Adipocyte (in vitro differentiated cells): ENCODE results near the gene DLG1.
A peak's percentile ranks its signal among the peaks of the same experiment; 100 is the strongest.

Source experiments
- DNase-seq: peaks from one replicate; pipeline ENCODE4 v3.0.0-alpha.2; 2015; ENCODE audit warnings: low read depth
- H3K27me3 ChIP-seq: replicated peaks from 2 replicates; pipeline ENCODE4 v1.7.0; 2013; ENCODE audit warnings: mild to moderate bottlenecking, low read length, moderate library complexity; ENCODE audit not compliant: control insufficient read depth, insufficient read depth
- H3K36me3 ChIP-seq: 2 replicates; pipeline ENCODE4 v1.7.0; 2013; ENCODE audit warnings: low read length, mild to moderate bottlenecking, moderate library complexity; ENCODE audit not compliant: control insufficient read depth, insufficient read depth, severe bottlenecking
- H3K4me1 ChIP-seq: 2 replicates; pipeline ENCODE4 v1.7.0; 2013; ENCODE audit warnings: mild to moderate bottlenecking, low read length, moderate library complexity; ENCODE audit not compliant: control insufficient read depth, insufficient read depth
- H3K4me3 ChIP-seq: 2 replicates; pipeline ENCODE4 v1.7.0; 2013; ENCODE audit warnings: mild to moderate bottlenecking, low read length, moderate library complexity
- H3K9ac ChIP-seq: 2 replicates; pipeline ENCODE4 v1.7.0; 2013; ENCODE audit warnings: mild to moderate bottlenecking, low read length, moderate library complexity
- H3K9me3 ChIP-seq: 2 replicates; pipeline ENCODE4 v1.7.0; 2013; ENCODE audit warnings: mild to moderate bottlenecking, low read length, moderate library complexity; ENCODE audit not compliant: control insufficient read depth

DLG1 gene

DNA sequence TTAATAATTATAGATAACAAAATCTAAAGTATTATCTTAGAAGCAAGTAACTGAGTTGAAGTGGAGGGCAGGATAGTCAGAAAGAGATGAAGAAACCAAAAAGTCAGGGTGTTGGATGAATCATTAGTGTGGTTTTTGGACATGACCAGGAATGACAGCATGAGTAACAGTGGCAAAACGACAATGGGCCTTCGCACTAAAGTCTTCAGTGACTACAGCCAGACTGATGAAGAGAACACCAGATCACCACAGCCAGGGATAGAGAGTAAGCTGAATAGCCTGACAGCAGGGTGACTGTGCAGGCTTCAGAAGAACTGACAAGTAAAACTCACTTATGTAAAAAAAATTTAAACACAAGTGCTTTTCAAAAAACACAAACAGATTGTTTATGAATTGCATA lies 172.8 kb downstream of the DLG1 start:
- no peak overlapping the region for H3K4me3 ChIP-seq
- no peaks in the 10 kb centered on the region for H3K27me3 ChIP-seq
- H3K9ac ChIP-seq: no peak overlapping the region
- H3K36me3 ChIP-seq: peaks cover 35% of the 10 kb centered on the region
- peaks cover 10% of the 10 kb centered on the region for H3K4me1 ChIP-seq
- DNase-seq: peak; percentile 19
- H3K9me3 ChIP-seq: no peaks in the 10 kb centered on the region

DNA sequence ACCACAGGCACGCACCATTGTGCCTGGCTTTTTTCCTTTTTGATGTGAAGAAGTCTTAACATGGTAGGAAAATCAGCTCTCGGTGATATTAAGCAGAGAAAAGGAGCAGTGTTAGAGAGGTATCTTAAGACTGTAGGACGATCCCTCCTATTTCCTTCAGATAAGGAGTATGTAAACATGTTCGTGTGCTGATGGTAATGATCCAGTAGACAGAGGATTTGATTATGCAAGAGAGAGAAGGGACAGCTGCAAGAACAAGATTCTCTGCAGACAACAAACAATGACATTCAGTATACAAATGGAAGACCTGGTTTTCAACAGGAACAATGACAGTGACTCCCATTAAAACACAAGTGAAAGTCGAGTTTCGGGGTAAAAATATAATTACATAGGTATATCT lies 173.7 kb downstream of the DLG1 start:
- no peak overlapping the region for H3K4me3 ChIP-seq
- peaks cover 25% of the 10 kb centered on the region for H3K36me3 ChIP-seq
- no peak for DNase-seq
- no peak overlapping the region for H3K9ac ChIP-seq
- peaks cover 10% of the 10 kb centered on the region for H3K4me1 ChIP-seq
- no peaks in the 10 kb centered on the region for H3K9me3 ChIP-seq
- H3K27me3 ChIP-seq: no peaks in the 10 kb centered on the region

DNA sequence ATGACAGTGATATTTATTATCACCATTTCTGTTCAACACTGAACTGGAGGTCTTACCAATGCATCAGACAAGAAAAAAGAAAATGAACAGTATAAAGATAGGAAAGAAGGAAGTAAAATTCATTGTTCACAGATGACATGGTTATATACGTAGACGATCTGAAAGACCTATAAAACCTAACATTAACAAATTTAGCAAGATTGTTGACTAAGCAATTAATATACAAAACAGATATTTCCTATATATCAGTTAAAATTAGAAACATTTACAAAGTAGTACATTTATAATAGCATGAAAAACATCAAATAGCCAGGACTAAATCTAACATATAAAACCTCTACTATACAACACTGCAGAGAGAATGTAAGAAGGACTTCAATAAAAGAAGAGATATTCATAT lies 176.0 kb downstream of the DLG1 start:
- Histone ChIP-seq H3K36me3 (peaks cover 21% of the 10 kb centered on the region), H3K9ac (no peak overlapping the region), H3K9me3 (no peaks in the 10 kb centered on the region), H3K4me3 (no peak overlapping the region), H3K4me1 (peaks cover 10% of the 10 kb centered on the region), H3K27me3 (no peaks in the 10 kb centered on the region)
- DNase-seq: no peak

DNA sequence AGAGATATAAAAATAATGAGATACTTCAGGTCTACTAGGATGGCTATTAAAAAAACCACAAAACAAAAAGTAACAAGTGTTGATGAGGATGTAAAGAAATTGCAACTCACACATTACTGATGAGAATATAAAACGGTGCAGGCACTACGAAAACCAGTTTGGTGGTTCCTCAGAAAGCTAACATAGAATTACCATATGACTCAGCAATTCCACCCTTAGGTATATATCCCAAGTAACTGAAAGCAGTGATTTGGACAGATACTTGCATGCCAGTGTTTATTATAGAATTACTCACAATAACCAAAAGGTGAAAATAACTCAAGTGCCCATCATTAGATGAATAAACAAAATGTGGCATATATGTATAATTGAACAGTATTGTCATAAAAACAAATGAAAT lies 181.3 kb downstream of the DLG1 start:
- Histone ChIP-seq H3K4me3 (no peak overlapping the region), H3K27me3 (no peaks in the 10 kb centered on the region), H3K9me3 (no peaks in the 10 kb centered on the region), H3K36me3 (peaks cover 25% of the 10 kb centered on the region), H3K9ac (no peak overlapping the region), H3K4me1 (no peaks in the 10 kb centered on the region)
- no peak for DNase-seq

DNA sequence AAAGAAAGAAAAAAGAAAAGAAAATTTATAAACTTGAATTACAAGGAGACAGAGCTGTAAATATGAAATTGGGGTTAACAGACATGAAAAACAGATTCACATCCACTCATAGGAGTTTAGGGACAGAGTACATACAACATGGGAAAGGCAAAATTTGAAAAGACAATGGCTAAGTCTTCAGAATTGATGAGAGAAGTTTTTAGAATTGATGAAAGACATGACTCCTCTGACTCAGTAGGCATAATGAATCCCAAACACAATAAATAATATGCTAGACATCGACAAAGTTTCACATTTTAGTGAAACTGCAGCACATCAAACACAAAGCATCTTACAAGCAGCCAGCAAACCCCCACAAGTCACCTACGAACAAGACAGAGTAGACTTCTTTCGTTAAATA lies 184.4 kb downstream of the DLG1 start:
- peaks cover 45% of the 10 kb centered on the region for H3K36me3 ChIP-seq

DNA sequence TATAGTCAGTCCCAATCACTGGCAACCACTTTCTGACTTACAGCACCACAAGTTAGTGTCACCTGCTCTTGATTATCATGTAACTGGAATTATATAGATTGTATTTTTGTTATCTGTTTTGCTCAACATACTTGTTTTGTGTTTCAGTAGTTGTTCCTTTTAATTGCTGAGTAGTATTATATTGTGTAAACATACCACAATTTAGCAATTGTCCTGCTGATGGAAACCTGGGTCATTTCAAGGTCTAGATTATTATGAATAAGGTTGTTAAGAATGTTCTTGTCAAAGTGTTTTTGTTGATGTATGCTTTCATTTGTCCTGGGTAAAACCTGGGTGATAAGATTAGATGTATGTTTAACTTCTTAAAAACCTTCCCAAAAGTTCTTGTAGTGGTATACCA lies 186.7 kb downstream of the DLG1 start:
- no peak for DNase-seq
- no peaks in the 10 kb centered on the region for H3K4me1 ChIP-seq
- peaks cover 50% of the 10 kb centered on the region for H3K36me3 ChIP-seq
- H3K9ac ChIP-seq: no peak overlapping the region
- no peaks in the 10 kb centered on the region for H3K9me3 ChIP-seq
- H3K27me3 ChIP-seq: no peaks in the 10 kb centered on the region
- H3K4me3 ChIP-seq: no peak overlapping the region

More for the DNA sequence above, 184.4 kb downstream of the DLG1 start:
- Histone ChIP-seq H3K4me3 (no peak overlapping the region), H3K27me3 (no peaks in the 10 kb centered on the region), H3K4me1 (no peaks in the 10 kb centered on the region), H3K9me3 (no peaks in the 10 kb centered on the region), H3K9ac (no peak overlapping the region)
- no peak for DNase-seq

DNA sequence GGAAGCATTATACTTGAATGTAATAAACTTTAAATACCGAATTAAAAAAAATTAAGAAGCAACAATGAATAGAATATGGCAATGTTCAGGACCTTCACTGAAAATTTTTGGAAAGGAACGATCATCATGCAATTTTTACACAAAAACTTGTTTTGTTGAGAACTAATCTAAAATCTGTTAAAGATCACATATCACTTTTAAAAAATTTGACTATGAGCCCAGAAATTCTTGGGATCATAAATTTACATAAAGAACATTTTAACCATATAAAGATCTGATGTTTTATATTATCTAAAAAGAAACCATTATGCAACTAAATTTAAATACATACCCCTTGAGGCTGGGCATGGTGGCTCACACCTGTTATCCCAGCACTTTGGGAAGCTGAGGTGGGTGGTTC lies 192.6 kb downstream of the DLG1 start:
- DNase-seq: peak; percentile 25
- H3K36me3 ChIP-seq: peaks cover 40% of the 10 kb centered on the region

DNA sequence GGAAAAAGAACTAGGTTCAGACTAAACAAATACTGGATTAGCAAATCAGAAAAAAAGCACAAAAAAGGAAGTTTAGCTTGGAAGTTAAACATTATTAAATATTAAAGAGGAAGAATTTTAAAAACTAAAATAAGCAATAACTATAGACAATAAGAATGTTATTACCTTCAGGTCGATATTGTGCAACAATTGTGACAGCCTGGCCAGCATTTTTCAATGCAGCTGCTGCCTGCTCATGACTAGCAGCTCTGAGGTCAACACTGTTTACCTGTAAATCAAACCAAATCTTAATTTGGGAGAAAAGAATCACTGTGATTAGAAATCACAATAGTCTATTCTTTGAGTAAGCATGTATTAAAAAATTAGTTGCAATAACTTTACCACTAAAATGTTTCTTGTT lies 193.7 kb downstream of the DLG1 start:
- H3K4me3 ChIP-seq: no peak overlapping the region
- no peak overlapping the region for H3K9ac ChIP-seq
- peak; percentile 39 for DNase-seq
- H3K4me1 ChIP-seq: no peaks in the 10 kb centered on the region
- no peaks in the 10 kb centered on the region for H3K27me3 ChIP-seq
- H3K36me3 ChIP-seq: peaks cover 36% of the 10 kb centered on the region
- no peaks in the 10 kb centered on the region for H3K9me3 ChIP-seq

More for the DNA sequence above, 192.6 kb downstream of the DLG1 start:
- Histone ChIP-seq H3K4me3 (no peak overlapping the region), H3K4me1 (no peaks in the 10 kb centered on the region), H3K27me3 (no peaks in the 10 kb centered on the region), H3K9ac (no peak overlapping the region), H3K9me3 (no peaks in the 10 kb centered on the region)

DNA sequence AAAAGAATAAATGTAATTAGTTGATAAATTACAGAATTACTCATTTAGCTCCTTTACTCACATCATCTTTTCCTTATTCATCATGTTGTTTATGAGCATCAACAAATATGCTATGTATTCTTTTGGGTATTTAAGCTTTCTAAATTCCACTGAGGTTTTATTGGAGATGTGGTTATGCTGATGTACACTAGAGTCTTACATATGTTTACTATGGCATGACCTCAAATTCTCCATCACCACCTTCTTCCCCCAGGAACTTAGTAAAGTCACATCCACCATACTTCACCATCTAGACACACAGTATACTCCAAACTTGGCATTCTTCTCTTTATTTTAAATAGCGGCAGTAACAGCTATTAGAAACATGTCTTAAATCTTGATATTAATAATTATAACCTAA lies 194.6 kb downstream of the DLG1 start:
- Histone ChIP-seq H3K4me3 (no peak overlapping the region), H3K36me3 (peaks cover 27% of the 10 kb centered on the region), H3K4me1 (no peaks in the 10 kb centered on the region), H3K9ac (no peak overlapping the region), H3K27me3 (no peaks in the 10 kb centered on the region), H3K9me3 (no peaks in the 10 kb centered on the region)
- DNase-seq: peak; percentile 56

DNA sequence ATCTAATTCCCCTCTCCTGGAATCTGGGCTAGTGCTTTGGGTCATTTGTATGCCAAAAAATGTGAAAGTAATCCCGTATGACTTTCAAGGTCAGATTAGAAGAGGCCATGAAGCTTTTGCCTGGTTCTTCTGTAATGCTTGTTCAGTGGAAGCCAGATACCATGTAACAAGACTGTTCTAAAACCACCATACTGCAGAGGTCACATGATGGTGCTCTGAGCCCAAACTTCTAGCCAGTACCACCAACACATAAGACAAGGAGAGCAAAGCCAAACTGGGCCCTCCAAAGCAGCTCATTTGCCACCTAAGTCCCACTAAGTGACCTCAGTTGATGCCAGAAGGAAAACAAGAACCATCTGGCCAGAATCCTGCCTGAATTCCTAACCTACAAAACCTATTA lies 204.5 kb downstream of the DLG1 start:
- no peak for DNase-seq
- Histone ChIP-seq H3K4me3 (no peak overlapping the region), H3K9ac (no peak overlapping the region), H3K27me3 (no peaks in the 10 kb centered on the region), H3K4me1 (peaks cover 6% of the 10 kb centered on the region), H3K36me3 (peaks cover 6% of the 10 kb centered on the region), H3K9me3 (no peaks in the 10 kb centered on the region)

DNA sequence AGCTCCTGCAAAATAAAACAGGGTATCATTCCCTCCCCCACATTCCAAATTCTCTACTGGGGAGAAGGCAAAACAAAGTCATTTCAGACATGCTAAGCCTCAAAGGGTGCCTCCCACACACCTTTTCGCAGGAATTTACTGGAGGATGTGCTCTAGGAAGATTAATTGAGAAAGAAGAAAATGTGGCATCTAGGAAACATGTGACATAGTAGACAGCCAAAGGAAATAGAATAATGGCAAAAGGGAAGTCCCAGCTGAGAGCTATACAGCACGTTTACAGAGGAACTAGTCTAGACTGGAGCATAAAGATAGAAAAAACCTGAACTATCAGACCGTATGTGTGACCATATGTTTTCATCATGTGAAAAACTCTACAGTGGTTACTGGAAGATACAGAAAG lies 210.0 kb downstream of the DLG1 start:
- no peak overlapping the region for H3K9ac ChIP-seq
- no peak overlapping the region for H3K4me3 ChIP-seq
- H3K9me3 ChIP-seq: no peaks in the 10 kb centered on the region
- no peaks in the 10 kb centered on the region for H3K27me3 ChIP-seq
- H3K36me3 ChIP-seq: peaks cover 17% of the 10 kb centered on the region
- no peak for DNase-seq
- peaks cover 7% of the 10 kb centered on the region for H3K4me1 ChIP-seq

DNA sequence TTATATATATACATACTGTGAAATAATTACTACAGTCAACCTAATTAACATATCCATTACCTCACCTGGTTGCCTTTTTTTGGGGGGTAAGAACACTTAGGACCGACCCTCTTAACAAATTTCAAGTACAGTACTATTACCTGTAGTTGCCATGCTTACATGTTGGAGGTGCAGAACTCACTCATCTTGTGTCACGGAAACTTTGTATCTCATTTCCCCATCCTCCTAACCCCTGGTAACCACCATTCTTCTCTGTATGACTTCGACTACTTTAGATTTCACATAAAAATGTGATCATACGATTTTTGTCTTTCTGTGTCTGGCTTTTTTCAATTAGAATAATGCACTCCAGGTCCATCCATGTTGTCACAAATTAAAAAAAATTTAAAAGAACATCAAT lies 213.3 kb downstream of the DLG1 start:
- H3K4me1 ChIP-seq: peaks cover 19% of the 10 kb centered on the region
- no peaks in the 10 kb centered on the region for H3K27me3 ChIP-seq
- H3K9me3 ChIP-seq: no peaks in the 10 kb centered on the region
- H3K36me3 ChIP-seq: peaks cover 17% of the 10 kb centered on the region
- no peak overlapping the region for H3K4me3 ChIP-seq
- H3K9ac ChIP-seq: no peak overlapping the region
- no peak for DNase-seq
